K562 (cell line): Measurements from ENCODE around the gene STX12. TPM values are rescaled to one million over a fixed set of nuclear protein-coding genes. Genes with fewer than 3 reads are reported as not detected.

Experiments
- BRCA1 ChIP-seq, 2 experiments: fragments of 450-650 bp in 1 of 2; sonication (generic) in 1 of 2; formaldehyde crosslinking in 1 of 2; IDR thresholded peaks; 2 replicates each; pipeline versions ENCODE4 v1.5.0 to v1.6.1; 2017 to 2020; ENCODE audit warnings: mild to moderate bottlenecking in 1 of 2, missing genetic modification reagents in 1 of 2
- FIP1L1 ChIP-seq: fragments of 200-400 bp; formaldehyde crosslinking; IDR thresholded peaks from 2 replicates; pipeline ENCODE4 v1.6.1; 2018; ENCODE audit warnings: mild to moderate bottlenecking, low read depth, low read length; ENCODE audit not compliant: poor library complexity, severe bottlenecking
- HDAC1 ChIP-seq, 2 experiments: fragments of 450-650 bp; IDR thresholded peaks; 2 replicates each; pipeline ENCODE4 v1.6.1; 2016 to 2017; ENCODE audit warnings: inconsistent platforms in 1 of 2, mild to moderate bottlenecking in 1 of 2, moderate library complexity in 1 of 2
- HLTF ChIP-seq: fragments of 450-650 bp; IDR thresholded peaks from 2 replicates; pipeline ENCODE4 v1.6.1; 2016
- HNRNPLL ChIP-seq: fragments of 200-400 bp; formaldehyde crosslinking; IDR thresholded peaks from 2 replicates; pipeline ENCODE4 v1.6.1; 2017; ENCODE audit warnings: low read length, low read depth, mild to moderate bottlenecking; ENCODE audit not compliant: poor library complexity, severe bottlenecking
- HOXB6 ChIP-seq: fragments of 250-450 bp; sonication (Bioruptor Pico); IDR thresholded peaks from 2 replicates; pipeline ENCODE4 v1.5.1; 2022; ENCODE audit warnings: mild to moderate bottlenecking, borderline replicate concordance
- KDM4B ChIP-seq, 2 experiments: fragments of 450-650 bp in 1 of 2; sonication (generic) in 1 of 2; IDR thresholded peaks; 2 replicates each; pipeline ENCODE4 v1.6.1; 2016 to 2017; ENCODE audit warnings: borderline replicate concordance in 2 of 2, antibody characterized with exemption in 1 of 2, low read depth in 1 of 2, mild to moderate bottlenecking in 1 of 2
- KLF13 ChIP-seq: fragments of 450-650 bp; IDR thresholded peaks from 2 replicates; pipeline ENCODE4 v1.6.1; 2016; ENCODE audit warnings: missing genetic modification characterization, low read depth, mild to moderate bottlenecking, missing compliant biosample characterization, moderate library complexity, borderline replicate concordance
- MCM5 ChIP-seq: fragments of 450-650 bp; IDR thresholded peaks from 2 replicates; pipeline ENCODE4 v1.6.1; 2016; ENCODE audit warnings: low read depth
- MED1 ChIP-seq: sonication (generic); formaldehyde crosslinking; IDR thresholded peaks from 2 replicates; pipeline ENCODE4 v1.8.1; 2023; ENCODE audit warnings: missing genetic modification reagents, borderline replicate concordance
- MXD1 ChIP-seq: fragments of 250-450 bp; sonication (Bioruptor Pico); IDR thresholded peaks from 2 replicates; pipeline ENCODE4 v1.8.0; 2021; ENCODE audit warnings: borderline replicate concordance, mild to moderate bottlenecking, moderate library complexity; ENCODE audit not compliant: poor library complexity, severe bottlenecking
- RUNX1 ChIP-seq: sonication (generic); IDR thresholded peaks from 2 replicates; pipeline ENCODE4 v1.6.1; 2016; ENCODE audit warnings: antibody characterized with exemption, low read depth
- SAP30 ChIP-seq: fragments of 200-600 bp; sonication (generic); IDR thresholded peaks from 2 replicates; pipeline ENCODE4 v1.6.1; 2012; ENCODE audit warnings: borderline replicate concordance, low read depth, mild to moderate bottlenecking, moderate library complexity, low read length, control low read depth, inconsistent platforms; ENCODE audit not compliant: insufficient read depth, poor library complexity, severe bottlenecking
- SREBF1 ChIP-seq: fragments of 150-350 bp; IDR thresholded peaks from 2 replicates; pipeline ENCODE4 v1.6.1; 2014; ENCODE audit warnings: antibody characterized with exemption, low read depth, low read length, borderline replicate concordance
- TEAD4 ChIP-seq, 2 experiments: sonication (generic) in 1 of 2; formaldehyde crosslinking in 1 of 2; IDR thresholded peaks; 2 replicates each; pipeline versions ENCODE4 v1.6.1 to v1.8.0; 2012 to 2022; ENCODE audit warnings: borderline replicate concordance in 1 of 2, inconsistent platforms in 1 of 2, low read length in 1 of 2, mild to moderate bottlenecking in 1 of 2, missing genetic modification reagents in 1 of 2
- TSC22D4 ChIP-seq: fragments of 450-650 bp; IDR thresholded peaks from 2 replicates; pipeline ENCODE4 v1.6.1; 2016; ENCODE audit warnings: missing genetic modification characterization, missing biosample characterization, control low read depth
- ZFPM2 ChIP-seq: fragments of 250-450 bp; sonication (Bioruptor Pico); IDR thresholded peaks from 2 replicates; pipeline ENCODE4 v1.5.1; 2022; ENCODE audit warnings: mild to moderate bottlenecking
- ZNF263 ChIP-seq: sonication (generic); formaldehyde crosslinking; IDR thresholded peaks from 2 replicates; pipeline ENCODE4 v1.8.0; 2022; ENCODE audit warnings: mild to moderate bottlenecking, missing genetic modification reagents, borderline replicate concordance
- ZNF311 ChIP-seq: fragments of 250-450 bp; sonication (Bioruptor Pico); IDR thresholded peaks from 2 replicates; pipeline ENCODE4 v1.4.0; 2020; ENCODE audit warnings: mild to moderate bottlenecking, moderate library complexity
- ZNF766 ChIP-seq: fragments of 200-800 bp; sonication (Bioruptor generic); conservative IDR thresholded peaks from 2 replicates; pipeline ENCODE4 v1.6.1; 2016; ENCODE audit warnings: missing genetic modification characterization, missing compliant biosample characterization
- polyA plus RNA-seq, 8 experiments: library from polyadenylated mRNA; depleted of rRNA in 4 of 8; stranded (reverse) in 5 of 8; unstranded in 3 of 8; fragments of >200 nt; fragmentation: Nextera tagmentation in 2 of 8; fragmentation: Illumina TruSeq in 1 of 8; extraction: Ambion mirVana in 2 of 8; extraction: Trizol in 1 of 8; gene quantifications; 2 replicates each; pipeline versions ENCODE4 v1.2.1 to v1.2.3, GENCODE V29; 2011 to 2014; ENCODE audit warnings: inconsistent platforms in 1 of 8, missing spikeins in 1 of 8
- total RNA-seq, 7 experiments: library from RNA; depleted of rRNA in 6 of 7; stranded (reverse); fragments of >200 nt in 6 of 7; fragmentation: Illumina TruSeq in 2 of 7; extraction: Trizol in 2 of 7; gene quantifications; 2 replicates each; pipeline versions ENCODE4 v1.2.1 to v1.2.3, GENCODE V29; 2011 to 2021; ENCODE audit warnings: low replicate concordance in 1 of 7
- TF ChIP-seq, protein P1 (sequence below): fragments of 250-450 bp; sonication (Bioruptor Pico); IDR thresholded peaks from 2 replicates; pipeline ENCODE4 v1.6.1; 2021; ENCODE audit warnings: mild to moderate bottlenecking
- TF ChIP-seq, protein P2 (sequence below): fragments of 250-450 bp; sonication (Bioruptor Pico); IDR thresholded peaks from 2 replicates; pipeline ENCODE4 v1.4.0; 2020
- TF ChIP-seq, protein P3 (sequence below): fragments of 250-450 bp; sonication (Bioruptor Pico); IDR thresholded peaks from 2 replicates; pipeline ENCODE4 v1.9.0; 2021; ENCODE audit warnings: mild to moderate bottlenecking

Gene STX12
- total and polyA plus RNA-seq, 9 of the 15 experiments (the other 6 are each of a cell fraction or from before 2014, with no cell fraction given), result 16.9 to 31.3 (median 25.7) TPM

GRCh38 chr1:27725374-27726172 lies 47.4 kb upstream of the STX12 start, which contains the start of gene FAM76A (continued):
- TF ChIP-seq HDAC1 (IDR thresholded peaks at IDR 0.05) (peak in 1 of 2 experiments; percentile 76; a peak in 1 of 4 replicates), TSC22D4 (tag) (no peak), ZFPM2 (CRISPR knock-in tag) (no peak), FIP1L1 (no peak), TEAD4 (IDR thresholded peaks at IDR 0.05; ENCODE audit: low read length) (0 out of 2 replicates have a peak, but pooled peaks have one; percentile 8), TEAD4 (CRISPR knock-in tag; IDR thresholded peaks at IDR 0.05; ENCODE audit: borderline replicate concordance) (no peak), KLF13 (tag) (no peak), MCM5 (no peak), RUNX1 (peak; percentile 83; the same call in 1 of the 2 replicates), BRCA1 (IDR thresholded peaks at IDR 0.05) (no peak), BRCA1 (CRISPR knock-in tag; IDR thresholded peaks at IDR 0.05) (no peak), MXD1 (peak; percentile 13), SAP30 (no peak), ZNF311 (CRISPR knock-in tag) (no peak), HLTF (no peak), MED1 (CRISPR knock-in tag) (no peak), HOXB6 (CRISPR knock-in tag) (no peak), HNRNPLL (peak; percentile 67), ZNF766 (CRISPR knock-in tag) (no peak; the same call in 1 of the 2 replicates), ZNF263 (no peak), SREBF1 (0 out of 2 replicates have a peak, but pooled peaks have one; percentile 54), KDM4B (IDR thresholded peaks at IDR 0.05; ENCODE audit: borderline replicate concordance in 2 of 2, low read depth in 1 of 2) (no peak)
- TF ChIP-seq, protein P1, sequence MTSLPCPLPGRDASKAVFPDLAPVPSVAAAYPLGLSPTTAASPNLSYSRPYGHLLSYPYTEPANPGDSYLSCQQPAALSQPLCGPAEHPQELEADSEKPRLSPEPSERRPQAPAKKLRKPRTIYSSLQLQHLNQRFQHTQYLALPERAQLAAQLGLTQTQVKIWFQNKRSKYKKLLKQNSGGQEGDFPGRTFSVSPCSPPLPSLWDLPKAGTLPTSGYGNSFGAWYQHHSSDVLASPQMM (CRISPR knock-in tag), result no peak
- TF ChIP-seq, protein P2, sequence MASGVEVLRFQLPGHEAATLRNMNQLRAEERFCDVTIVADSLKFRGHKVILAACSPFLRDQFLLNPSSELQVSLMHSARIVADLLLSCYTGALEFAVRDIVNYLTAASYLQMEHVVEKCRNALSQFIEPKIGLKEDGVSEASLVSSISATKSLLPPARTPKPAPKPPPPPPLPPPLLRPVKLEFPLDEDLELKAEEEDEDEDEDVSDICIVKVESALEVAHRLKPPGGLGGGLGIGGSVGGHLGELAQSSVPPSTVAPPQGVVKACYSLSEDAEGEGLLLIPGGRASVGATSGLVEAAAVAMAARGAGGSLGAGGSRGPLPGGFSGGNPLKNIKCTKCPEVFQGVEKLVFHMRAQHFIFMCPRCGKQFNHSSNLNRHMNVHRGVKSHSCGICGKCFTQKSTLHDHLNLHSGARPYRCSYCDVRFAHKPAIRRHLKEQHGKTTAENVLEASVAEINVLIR, result peak; percentile 97
- TF ChIP-seq, protein P3, sequence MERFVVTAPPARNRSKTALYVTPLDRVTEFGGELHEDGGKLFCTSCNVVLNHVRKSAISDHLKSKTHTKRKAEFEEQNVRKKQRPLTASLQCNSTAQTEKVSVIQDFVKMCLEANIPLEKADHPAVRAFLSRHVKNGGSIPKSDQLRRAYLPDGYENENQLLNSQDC (CRISPR knock-in tag), result peak; percentile 77; the same call in 1 of the 2 replicates
